SK-N-SH (cell line): ENCODE data around the gene RXFP3. TPM values are rescaled to one million over a fixed set of nuclear protein-coding genes. Genes with fewer than 3 reads are reported as not detected.

Experiments used
- CTCF ChIA-PET: fragments of 300-600, 350-600 bp; formaldehyde crosslinking; extraction: SDS; loops from one replicate; lab custom pipeline; 2021; lab: Yijun Ruan, JAX
- POLR2A ChIA-PET: fragments of 350-600 bp; sonication (Branson Sonifier 250); formaldehyde crosslinking; extraction: SDS; loops from one replicate; lab custom pipeline; 2020; ENCODE audit warnings: antibody characterized with exemption, inconsistent platforms; lab: Yijun Ruan, JAX
- DNase-seq: peaks from one replicate; pipeline ENCODE4 v3.0.0; 2012
- H2AFZ ChIP-seq: fragments of 200-600 bp; sonication (generic); 2 replicates; pipeline ENCODE4 v1.8.1; 2016; ENCODE audit warnings: antibody characterized with exemption, mild to moderate bottlenecking, low read depth
- H3F3A ChIP-seq: fragments of 200-600 bp; sonication (generic); replicated peaks from 2 replicates; pipeline ENCODE3; 2016; ENCODE audit warnings: antibody characterized with exemption, mild to moderate bottlenecking; ENCODE audit not compliant: insufficient read depth
- H3K27ac ChIP-seq, 2 experiments: fragments of 200-500 bp in 1 of 2; fragments of 200-600 bp in 1 of 2; sonication (Bioruptor generic) in 1 of 2; sonication (generic), shearing (Covaris generic) in 1 of 2; 2 replicates each; pipeline versions ENCODE4 v1.5.1 to v1.6.1; 2014 to 2016; ENCODE audit warnings: low read depth in 2 of 2, inconsistent platforms in 1 of 2, low read length in 1 of 2, mild to moderate bottlenecking in 1 of 2, mixed read lengths in 1 of 2
- H3K27me3 ChIP-seq: fragments of 200-600 bp; sonication (generic), shearing (Covaris generic); 2 replicates; pipeline ENCODE4 v1.6.1; 2016; ENCODE audit warnings: mixed run types; ENCODE audit not compliant: insufficient read depth
- H3K36me3 ChIP-seq, 2 experiments: fragments of 200-500 bp in 1 of 2; fragments of 200-600 bp in 1 of 2; sonication (Bioruptor generic) in 1 of 2; sonication (generic) in 1 of 2; replicated peaks in 1 of 2; 2 replicates each; pipeline versions ENCODE3 to v1.5.1; 2014 to 2016; ENCODE audit warnings: low read length in 1 of 2, mild to moderate bottlenecking in 1 of 2; ENCODE audit not compliant: insufficient read depth in 2 of 2, control insufficient read depth in 1 of 2
- H3K4me1 ChIP-seq, 2 experiments: fragments of 200-500 bp in 1 of 2; fragments of 200-600 bp in 1 of 2; sonication (Bioruptor generic) in 1 of 2; sonication (generic), shearing (Covaris generic) in 1 of 2; 2 replicates each; pipeline versions ENCODE4 v1.5.1 to v1.6.1; 2014 to 2016; ENCODE audit warnings: low read depth in 1 of 2, low read length in 1 of 2, mixed run types in 1 of 2; ENCODE audit not compliant: insufficient read depth in 2 of 2, control insufficient read depth in 1 of 2
- H3K4me2 ChIP-seq: fragments of 200-600 bp; sonication (generic), shearing (Covaris generic); 2 replicates; pipeline ENCODE4 v1.6.1; 2017; ENCODE audit warnings: mixed run types
- H3K4me3 ChIP-seq, 2 experiments: fragments of 200-500 bp in 1 of 2; fragments of 200-600 bp in 1 of 2; sonication (Bioruptor generic) in 1 of 2; sonication (generic), shearing (Covaris generic) in 1 of 2; 2 replicates each; pipeline versions ENCODE4 v1.5.1 to v1.8.1; 2014 to 2016; ENCODE audit warnings: low read depth in 2 of 2, inconsistent platforms in 1 of 2, low read length in 1 of 2, mild to moderate bottlenecking in 1 of 2, mixed read lengths in 1 of 2, moderate library complexity in 1 of 2
- H3K79me2 ChIP-seq: fragments of 200-600 bp; sonication (generic); 2 replicates; pipeline ENCODE4 v1.8.1; 2017; ENCODE audit warnings: mild to moderate bottlenecking; ENCODE audit not compliant: insufficient read depth
- H3K9ac ChIP-seq: fragments of 200-600 bp; sonication (generic); 2 replicates; pipeline ENCODE4 v1.6.1; 2017; ENCODE audit warnings: mixed run types
- H3K9me2 ChIP-seq: fragments of 200-600 bp; sonication (generic); 2 replicates; pipeline ENCODE4 v1.6.1; 2017; ENCODE audit warnings: mixed run types
- H3K9me3 ChIP-seq: fragments of 200-600 bp; sonication (generic); 2 replicates; pipeline ENCODE4 v1.6.1; 2017; ENCODE audit warnings: mixed run types, mild to moderate bottlenecking, moderate library complexity
- H4K20me1 ChIP-seq: fragments of 200-600 bp; sonication (generic); 2 replicates; pipeline ENCODE4 v1.6.1; 2017; ENCODE audit warnings: mild to moderate bottlenecking, mixed run types; ENCODE audit not compliant: insufficient read depth
- EP300 ChIP-seq, 2 experiments: IDR thresholded peaks; 2 replicates each; pipeline versions ENCODE4 v1.4.0 to v1.6.1; 2012; ENCODE audit warnings: borderline replicate concordance in 1 of 2, low read depth in 1 of 2, low read length in 1 of 2
- FOSL2 ChIP-seq: IDR thresholded peaks from 2 replicates; pipeline ENCODE4 v1.4.0; 2012; ENCODE audit warnings: low read depth, mild to moderate bottlenecking, moderate library complexity, borderline replicate concordance
- GABPA ChIP-seq: IDR thresholded peaks from 2 replicates; pipeline ENCODE4 v1.4.0; 2012; ENCODE audit warnings: low read depth, mild to moderate bottlenecking
- GATA2 ChIP-seq: sonication (generic); formaldehyde crosslinking; IDR thresholded peaks from 2 replicates; pipeline ENCODE4 v1.5.0; 2020; ENCODE audit warnings: mild to moderate bottlenecking, missing genetic modification reagents
- MXI1 ChIP-seq: IDR thresholded peaks from 2 replicates; pipeline ENCODE4 v1.6.1; 2012; ENCODE audit warnings: mild to moderate bottlenecking, low read depth, low read length, improper control_type of control experiment
- PBX3 ChIP-seq: IDR thresholded peaks from 2 replicates; pipeline ENCODE4; 2012
- POLR2AphosphoS5 ChIP-seq: IDR thresholded peaks from 2 replicates; pipeline ENCODE4 v1.6.1; 2012; ENCODE audit warnings: low read depth, low read length
- RCOR1 ChIP-seq: fragments of 150-350 bp; IDR thresholded peaks from 2 replicates; pipeline ENCODE4 v1.6.1; 2017; ENCODE audit warnings: antibody characterized with exemption, low read length
- REST ChIP-seq: IDR thresholded peaks from 2 replicates; pipeline ENCODE4 v1.6.1; 2012; ENCODE audit warnings: mild to moderate bottlenecking, low read depth, low read length, moderate library complexity
- SMC3 ChIP-seq: IDR thresholded peaks from 2 replicates; pipeline ENCODE4 v1.6.1; 2012; ENCODE audit warnings: low read depth, low read length, improper control_type of control experiment
- TCF12 ChIP-seq: IDR thresholded peaks from 2 replicates; pipeline ENCODE4 v1.4.0; 2012
- WGBS: methylation state at CpG from one replicate; pipeline ENCODE4 v1.1.6; 2017; ENCODE audit warnings: low lambda C conversion rate; 5-methylcytosine and 5-hydroxymethylcytosine counted together
- polyA plus RNA-seq, 3 experiments: library from polyadenylated mRNA; depleted of rRNA; stranded (reverse); fragments of >200 nt; gene quantifications; 2 replicates each; pipeline ENCODE4 v1.2.3, GENCODE V29; 2012

Gene RXFP3
- polyA plus RNA-seq, 1 of the 3 experiments (the other 2 are of a cell fraction): not detected

GRCh38 chr5:33892620-33893137 lies 43.5 kb upstream of the RXFP3 start (continued):
- TF ChIP-seq REST (0 out of 2 replicates have a peak, but pooled peaks have one; percentile 24), GABPA (no peak), POLR2AphosphoS5 (peak; percentile 23; the same call in 1 of the 2 replicates)
- TF ChIP-seq, all 33 proteins: peak for 9

GRCh38 chr5:33894566-33894965 lies 41.6 kb upstream of the RXFP3 start:
- H3K9ac ChIP-seq: no peak overlapping the region
- CTCF ChIA-PET: no interaction called here
- no peak for TF ChIP-seq TCF12
- no peak for TF ChIP-seq PBX3
- TF ChIP-seq EP300 (IDR thresholded peaks at IDR 0.05; ENCODE audit: borderline replicate concordance in 1 of 2, low read depth in 1 of 2, low read length in 1 of 2): no peak
- TF ChIP-seq RCOR1: no peak
- TF ChIP-seq FOSL2: peak; percentile 6; the same call in 1 of the 2 replicates
- no peak for TF ChIP-seq SMC3
- no peak for TF ChIP-seq GATA2
- TF ChIP-seq MXI1: no peak
- TF ChIP-seq, all 33 proteins: peak for 1
- H3K9me3 ChIP-seq: no peaks in the 10 kb centered on the region
- no peaks in the 10 kb centered on the region for H3K36me3 ChIP-seq
- no peak for DNase-seq
- no peaks in the 10 kb centered on the region; the same call in 1 of the 2 replicates for H3K27me3 ChIP-seq
- WGBS: 23% methylated on average over 1 of the region's 1 CpG
- POLR2A ChIA-PET: no interaction called here
- H3K9me2 ChIP-seq: no peaks in the 10 kb centered on the region
- no peak overlapping the region for H3K4me3 ChIP-seq
- H3F3A ChIP-seq: no peaks in the 10 kb centered on the region
- H3K79me2 ChIP-seq: no peaks in the 10 kb centered on the region
- H3K27ac ChIP-seq: no peak overlapping the region
- H2AFZ ChIP-seq: no peak overlapping the region
- no peak overlapping the region for H3K4me2 ChIP-seq
- H3K4me1 ChIP-seq: peaks cover 0 to 3% of the 10 kb centered on the region in 2 experiments; a peak in 2 of 4 replicates
- H4K20me1 ChIP-seq: no peaks in the 10 kb centered on the region

- H3K79me2 ChIP-seq: no peaks in the 10 kb centered on the region
- no peak overlapping the region for H3K4me3 ChIP-seq
- POLR2A ChIA-PET: no interaction called here
- CTCF ChIA-PET: no interaction called here
- no peaks in the 10 kb centered on the region for H3K4me1 ChIP-seq
- H3K4me2 ChIP-seq: no peak overlapping the region
- H4K20me1 ChIP-seq: no peaks in the 10 kb centered on the region
- no peak overlapping the region for H2AFZ ChIP-seq
- no peaks in the 10 kb centered on the region for H3K27me3 ChIP-seq
- H3K9ac ChIP-seq: no peak overlapping the region
- no peaks in the 10 kb centered on the region for H3K9me2 ChIP-seq
- TF ChIP-seq GABPA (no peak), RCOR1 (no peak)
- no peaks in the 10 kb centered on the region for H3K36me3 ChIP-seq
- no peak overlapping the region for H3K27ac ChIP-seq
- peaks cover 4% of the 10 kb centered on the region; the same call in 1 of the 2 replicates for H3K9me3 ChIP-seq
- DNase-seq: no peak
- no peaks in the 10 kb centered on the region for H3F3A ChIP-seq
- 3% methylated on average over 1 of the region's 1 CpG for WGBS
These were observed 35.0 kb upstream of the RXFP3 start for GRCh38 chr5:33901156-33901555.
